Subcutaneous abdominal adipose tissue (tissue), 5 donors: Measurements from ENCODE around the gene MYO6.

Source experiments
- H3K27ac ChIP-seq: one replicate; pipeline ENCODE4 v1.7.0; 2013; ENCODE audit warnings: low read depth, mild to moderate bottlenecking, inconsistent platforms, low read length, moderate library complexity
- H3K27me3 ChIP-seq, 5 donors: one replicate each; pipeline ENCODE4 v1.7.0; 2013; ENCODE audit warnings: low read length in 5 of 5, inconsistent platforms in 1 of 5; ENCODE audit not compliant: control insufficient read depth in 5 of 5, insufficient read depth in 4 of 5
- H3K36me3 ChIP-seq, 5 donors: one replicate each; pipeline ENCODE4 v1.7.0; 2013; ENCODE audit warnings: low read length in 5 of 5; ENCODE audit not compliant: control insufficient read depth in 5 of 5, insufficient read depth in 5 of 5
- H3K4me1 ChIP-seq, 5 donors: one replicate each; pipeline ENCODE4 v1.7.0; 2013; ENCODE audit warnings: low read length in 5 of 5, mild to moderate bottlenecking in 3 of 5, moderate library complexity in 1 of 5; ENCODE audit not compliant: control insufficient read depth in 5 of 5, insufficient read depth in 5 of 5
- H3K4me3 ChIP-seq, 5 donors: one replicate each; pipeline ENCODE4 v1.7.0; 2013; ENCODE audit warnings: low read length in 5 of 5, low read depth in 1 of 5
- H3K9ac ChIP-seq, 5 donors: one replicate each; pipeline ENCODE4 v1.7.0; 2013; ENCODE audit warnings: low read length in 5 of 5, mild to moderate bottlenecking in 4 of 5, moderate library complexity in 3 of 5
- H3K9me3 ChIP-seq, 5 donors: one replicate each; pipeline ENCODE4 v1.7.0; 2013; ENCODE audit warnings: low read length in 5 of 5; ENCODE audit not compliant: control insufficient read depth in 5 of 5
- donor health status: healthy.
- donor health status: healthy.
- donor health status: healthy.
- donor health status: healthy.
- donor health status: healthy.

Gene MYO6

GRCh38 chr6:75761489-75761888 is 12.4 kb downstream of the MYO6 start:
- Histone ChIP-seq H3K27ac (no peak overlapping the region), H3K9me3 (no peaks in the 10 kb centered on the region), H3K27me3 (no peaks in the 10 kb centered on the region), H3K4me1 (peaks cover 0 to 2% (median 0%) of the 10 kb centered on the region in 5 donors), H3K4me3 (no peak overlapping the region), H3K9ac (no peak overlapping the region), H3K36me3 (peaks cover 0 to 4% (median 0%) of the 10 kb centered on the region in 5 donors)

- Histone ChIP-seq H3K27me3 (no peaks in the 10 kb centered on the region), H3K4me1 (peaks cover 0 to 2% (median 0%) of the 10 kb centered on the region in 5 donors), H3K4me3 (no peak overlapping the region), H3K9ac (no peak overlapping the region), H3K27ac (no peak overlapping the region), H3K36me3 (peaks cover 0 to 4% (median 0%) of the 10 kb centered on the region in 5 donors), H3K9me3 (no peaks in the 10 kb centered on the region)
These were observed 13.0 kb downstream of the MYO6 start for GRCh38 chr6:75762063-75762462.

- no peak overlapping the region for H3K9ac ChIP-seq
- no peak overlapping the region for H3K27ac ChIP-seq
- no peaks in the 10 kb centered on the region for H3K4me1 ChIP-seq
- H3K27me3 ChIP-seq = no peaks in the 10 kb centered on the region
- H3K36me3 ChIP-seq = peaks cover 0 to 4% (median 0%) of the 10 kb centered on the region in 5 donors
- H3K4me3 ChIP-seq = no peak overlapping the region
- H3K9me3 ChIP-seq = no peaks in the 10 kb centered on the region
These were observed 17.3 kb downstream of the MYO6 start for GRCh38 chr6:75766387-75766786.

- Histone ChIP-seq H3K4me3 (no peak overlapping the region), H3K27ac (no peak overlapping the region)
These were observed 21.8 kb downstream of the MYO6 start for GRCh38 chr6:75770844-75771243.

DNA sequence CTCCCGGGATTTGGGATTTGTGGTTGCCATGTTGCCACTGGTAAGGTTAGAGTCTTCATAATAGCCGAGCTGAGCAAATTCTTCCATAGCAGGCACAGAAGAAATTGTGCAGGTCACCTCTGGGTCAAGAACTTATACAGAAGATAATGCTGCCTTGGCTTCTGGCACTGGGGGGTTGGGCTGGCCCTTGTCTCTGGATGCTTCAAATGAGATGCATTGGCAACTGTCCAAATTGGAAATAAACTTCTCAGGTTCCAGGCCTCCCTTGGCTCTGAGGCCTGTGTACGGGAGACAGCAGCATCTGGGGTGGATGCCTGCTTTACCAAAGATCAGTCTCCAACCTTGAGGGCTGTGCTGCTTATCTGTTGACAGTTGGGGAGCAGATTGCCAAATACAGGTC is 26.2 kb downstream of the MYO6 start:
- no peaks in the 10 kb centered on the region for H3K36me3 ChIP-seq
- no peak overlapping the region for H3K4me3 ChIP-seq
- H3K4me1 ChIP-seq = no peaks in the 10 kb centered on the region
- H3K27ac ChIP-seq = no peak overlapping the region
- no peaks in the 10 kb centered on the region for H3K27me3 ChIP-seq
- H3K9ac ChIP-seq = no peak overlapping the region
- no peaks in the 10 kb centered on the region for H3K9me3 ChIP-seq

More at GRCh38 chr6:75770844-75771243, 21.8 kb downstream of the MYO6 start:
- H3K9me3 ChIP-seq = no peaks in the 10 kb centered on the region
- no peak overlapping the region for H3K9ac ChIP-seq
- no peaks in the 10 kb centered on the region for H3K36me3 ChIP-seq
- no peaks in the 10 kb centered on the region for H3K27me3 ChIP-seq
- no peaks in the 10 kb centered on the region for H3K4me1 ChIP-seq

- H3K27me3 ChIP-seq = no peaks in the 10 kb centered on the region
- no peak overlapping the region for H3K27ac ChIP-seq
- H3K9me3 ChIP-seq = no peaks in the 10 kb centered on the region
- no peaks in the 10 kb centered on the region for H3K36me3 ChIP-seq
- no peak overlapping the region for H3K9ac ChIP-seq
- no peaks in the 10 kb centered on the region for H3K4me1 ChIP-seq
- no peak overlapping the region for H3K4me3 ChIP-seq
These were observed 27.4 kb downstream of the MYO6 start for GRCh38 chr6:75776461-75776860.

GRCh38 chr6:75778757-75779156 is 29.7 kb downstream of the MYO6 start:
- Histone ChIP-seq H3K9ac (no peak overlapping the region), H3K27me3 (no peaks in the 10 kb centered on the region), H3K27ac (no peak overlapping the region), H3K36me3 (peaks cover 0 to 2% (median 0%) of the 10 kb centered on the region in 5 donors), H3K9me3 (no peaks in the 10 kb centered on the region), H3K4me3 (no peak overlapping the region), H3K4me1 (no peaks in the 10 kb centered on the region)

DNA sequence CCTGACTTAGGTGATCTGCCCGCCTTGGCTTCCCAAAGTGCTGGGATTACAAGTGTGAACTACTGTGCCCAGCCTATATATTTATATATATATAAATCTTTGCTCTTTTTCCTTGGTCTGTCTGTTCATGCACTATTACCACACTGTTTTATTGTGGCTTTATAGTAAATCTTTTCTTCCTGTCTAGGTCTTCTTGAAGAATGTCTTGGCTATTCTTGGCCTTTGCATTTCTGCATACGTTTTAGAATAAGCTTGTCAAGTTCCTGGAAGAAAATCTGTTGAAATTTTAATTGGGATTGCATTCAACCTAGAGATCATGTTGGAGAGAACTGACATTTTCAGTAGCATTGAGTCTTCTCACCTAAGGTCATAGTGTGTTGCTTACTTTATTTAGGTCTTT is 37.1 kb downstream of the MYO6 start:
- Histone ChIP-seq H3K27ac (no peak overlapping the region), H3K4me3 (no peak overlapping the region), H3K4me1 (no peaks in the 10 kb centered on the region), H3K9me3 (no peaks in the 10 kb centered on the region), H3K9ac (no peak overlapping the region), H3K36me3 (peaks cover 0 to 2% (median 0%) of the 10 kb centered on the region in 5 donors), H3K27me3 (no peaks in the 10 kb centered on the region)

- Histone ChIP-seq H3K4me1 (peaks cover 0 to 2% (median 0%) of the 10 kb centered on the region in 5 donors), H3K9me3 (no peaks in the 10 kb centered on the region), H3K4me3 (no peak overlapping the region), H3K27me3 (no peaks in the 10 kb centered on the region), H3K9ac (no peak overlapping the region), H3K27ac (no peak overlapping the region), H3K36me3 (no peaks in the 10 kb centered on the region)
These were observed 39.9 kb downstream of the MYO6 start for GRCh38 chr6:75788894-75789293.

DNA sequence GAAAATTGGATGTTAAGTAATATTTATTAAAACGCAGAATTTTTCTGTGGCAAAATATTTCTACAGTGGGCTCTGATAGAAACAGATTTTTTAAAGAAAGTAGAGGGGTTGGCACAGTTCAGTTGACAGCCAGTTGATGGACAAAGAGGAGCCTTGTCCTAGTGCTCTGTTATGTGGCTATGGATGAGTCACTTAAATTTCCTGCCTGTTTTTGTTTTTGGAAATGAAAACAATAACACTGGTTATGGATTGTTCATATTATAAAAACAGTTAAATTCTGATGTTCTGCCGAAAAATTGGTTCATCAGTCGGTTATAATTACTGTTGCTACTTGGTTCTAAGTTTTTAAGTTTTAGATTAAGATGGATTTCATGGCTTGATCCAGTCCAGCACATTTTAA is 42.8 kb downstream of the MYO6 start:
- H3K36me3 ChIP-seq = no peaks in the 10 kb centered on the region
- no peaks in the 10 kb centered on the region for H3K9me3 ChIP-seq
- H3K27me3 ChIP-seq = no peaks in the 10 kb centered on the region
- H3K27ac ChIP-seq = no peak overlapping the region
- no peak overlapping the region for H3K9ac ChIP-seq
- no peak overlapping the region for H3K4me3 ChIP-seq
- H3K4me1 ChIP-seq = peaks cover 0 to 2% (median 0%) of the 10 kb centered on the region in 5 donors

GRCh38 chr6:75794351-75794846 is 45.4 kb downstream of the MYO6 start:
- no peaks in the 10 kb centered on the region for H3K27me3 ChIP-seq
- no peak overlapping the region for H3K9ac ChIP-seq
- H3K9me3 ChIP-seq = no peaks in the 10 kb centered on the region
- H3K36me3 ChIP-seq = no peaks in the 10 kb centered on the region
- H3K4me1 ChIP-seq = peaks cover 0 to 2% (median 0%) of the 10 kb centered on the region in 5 donors
- H3K27ac ChIP-seq = no peak overlapping the region
- H3K4me3 ChIP-seq = no peak overlapping the region
